ENCODE measurements around the gene CAMK4. TPM values are rescaled to one million over a fixed set of nuclear protein-coding genes. Genes with fewer than 3 reads are reported as not detected.

Gene CAMK4
- total RNA-seq, 1 donor from 2014 or later = 8.4 TPM

Other genes starting within 250 kb of the CAMK4 start
- gene TSLP, start 152.7 kb upstream of the CAMK4 start, total RNA-seq = 0.21 TPM
- 33.4 TPM for gene WDR36, start 132.0 kb upstream of the CAMK4 start, total RNA-seq